ENCODE results near the gene HTR1A. TPM values are rescaled to one million over a fixed set of nuclear protein-coding genes. Genes with fewer than 3 reads are reported as not detected.

HTR1A gene
- total RNA-seq, 2 donors from 2014 or later = not detected

DNA sequence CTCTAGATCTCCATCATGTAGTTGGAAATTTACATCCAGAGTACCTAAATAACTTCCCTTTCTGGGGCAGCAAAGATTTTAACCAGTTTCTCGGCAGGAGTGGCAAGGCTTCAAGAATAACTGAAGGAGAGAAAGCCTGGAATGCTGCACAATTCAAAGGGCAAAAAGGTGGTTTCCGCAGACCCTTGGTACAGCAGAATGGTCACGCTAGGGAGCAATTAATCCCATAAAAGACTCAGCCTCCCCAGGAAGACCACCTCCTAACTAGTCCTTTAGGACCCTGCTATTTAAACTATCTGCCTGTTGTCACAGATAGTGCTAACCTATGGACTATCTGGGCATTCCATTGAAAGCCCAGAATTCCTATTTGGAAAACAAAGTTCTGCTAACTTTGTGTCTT is 3.6 kb downstream of the HTR1A start:
- intact Hi-C loops (cut with DNase I) = loop anchor here (5.0 kb wide), 1 partner anchor 556 kb away; no protein-coding TSS in a partner anchor

DNA sequence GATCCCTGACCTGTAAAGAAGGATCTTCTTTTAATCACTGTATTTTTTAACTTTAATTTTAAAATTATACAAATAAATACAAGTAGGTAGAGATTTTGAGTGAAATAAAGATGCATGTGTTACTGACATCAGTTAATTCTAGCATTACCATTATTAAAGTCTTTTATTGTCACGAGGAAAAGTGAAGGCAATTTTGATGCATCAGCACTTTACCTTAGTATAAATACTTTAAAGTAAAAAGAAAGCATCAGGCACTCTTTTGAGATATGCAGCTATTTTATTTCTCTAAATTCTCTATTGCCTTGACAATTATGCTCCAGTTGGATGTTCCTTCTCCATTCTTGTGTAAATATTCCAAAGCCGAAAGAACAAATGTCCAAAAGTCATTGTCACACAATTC is 4.6 kb downstream of the HTR1A start:
- Histone ChIP-seq H3K4me1 (no peaks in the 10 kb centered on the region), H3K36me3 (no peaks in the 10 kb centered on the region), H3K9me3 (no peaks in the 10 kb centered on the region), H3K27me3 (peaks cover 15% of the 10 kb centered on the region), H3K4me3 (no peak overlapping the region), H3K27ac (no peak overlapping the region), H3K9ac (ENCODE audit: low read depth in 2 of 2, low read length in 2 of 2) (no peak overlapping the region)
- DNase-seq = no peak
- intact Hi-C loops (cut with DNase I) = loop anchor here (5.0 kb wide), 1 partner anchor 555 kb away; no protein-coding TSS in a partner anchor
- TF ChIP-seq, protein P1, sequence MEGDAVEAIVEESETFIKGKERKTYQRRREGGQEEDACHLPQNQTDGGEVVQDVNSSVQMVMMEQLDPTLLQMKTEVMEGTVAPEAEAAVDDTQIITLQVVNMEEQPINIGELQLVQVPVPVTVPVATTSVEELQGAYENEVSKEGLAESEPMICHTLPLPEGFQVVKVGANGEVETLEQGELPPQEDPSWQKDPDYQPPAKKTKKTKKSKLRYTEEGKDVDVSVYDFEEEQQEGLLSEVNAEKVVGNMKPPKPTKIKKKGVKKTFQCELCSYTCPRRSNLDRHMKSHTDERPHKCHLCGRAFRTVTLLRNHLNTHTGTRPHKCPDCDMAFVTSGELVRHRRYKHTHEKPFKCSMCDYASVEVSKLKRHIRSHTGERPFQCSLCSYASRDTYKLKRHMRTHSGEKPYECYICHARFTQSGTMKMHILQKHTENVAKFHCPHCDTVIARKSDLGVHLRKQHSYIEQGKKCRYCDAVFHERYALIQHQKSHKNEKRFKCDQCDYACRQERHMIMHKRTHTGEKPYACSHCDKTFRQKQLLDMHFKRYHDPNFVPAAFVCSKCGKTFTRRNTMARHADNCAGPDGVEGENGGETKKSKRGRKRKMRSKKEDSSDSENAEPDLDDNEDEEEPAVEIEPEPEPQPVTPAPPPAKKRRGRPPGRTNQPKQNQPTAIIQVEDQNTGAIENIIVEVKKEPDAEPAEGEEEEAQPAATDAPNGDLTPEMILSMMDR (IDR thresholded peaks at IDR 0.05) = no peak

More for the DNA sequence above, 3.6 kb downstream of the HTR1A start:
- Histone ChIP-seq H3K9me3 (no peaks in the 10 kb centered on the region), H3K9ac (ENCODE audit: low read depth in 2 of 2, low read length in 2 of 2) (no peak overlapping the region), H3K27ac (no peak overlapping the region), H3K36me3 (no peaks in the 10 kb centered on the region), H3K4me3 (no peak overlapping the region), H3K27me3 (peaks cover 15% of the 10 kb centered on the region), H3K4me1 (no peaks in the 10 kb centered on the region)
- TF ChIP-seq, protein P1 (IDR thresholded peaks at IDR 0.05) = no peak
- DNase-seq = no peak

DNA sequence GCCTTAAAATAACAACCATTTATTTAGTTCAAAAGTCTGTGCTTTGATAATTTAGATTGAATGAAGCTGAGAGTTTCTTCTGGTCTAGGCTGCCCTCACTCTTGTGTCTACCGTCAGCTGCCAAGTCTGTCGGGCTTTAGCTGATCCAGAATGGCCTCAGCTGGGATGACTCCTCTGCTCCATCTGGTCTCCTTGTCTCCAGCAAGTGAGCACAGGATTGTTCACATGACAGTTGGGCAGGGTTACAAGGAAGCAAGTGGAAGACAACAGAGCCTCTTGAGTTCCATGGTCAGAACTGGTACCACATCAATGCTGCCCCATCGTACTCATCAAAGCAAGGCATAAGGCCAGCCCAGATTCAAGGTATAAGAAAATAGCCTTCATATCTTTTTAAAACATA is 9.0 kb downstream of the HTR1A start:
- Histone ChIP-seq H3K36me3 (no peaks in the 10 kb centered on the region), H3K9ac (ENCODE audit: low read depth in 2 of 2, low read length in 2 of 2) (no peak overlapping the region), H3K27ac (no peak overlapping the region), H3K27me3 (peaks cover 3% of the 10 kb centered on the region), H3K4me1 (no peaks in the 10 kb centered on the region), H3K9me3 (no peaks in the 10 kb centered on the region), H3K4me3 (no peak overlapping the region)
- no peak for DNase-seq
- intact Hi-C loops (cut with DNase I) = no loop called here
- TF ChIP-seq, protein P1 (IDR thresholded peaks at IDR 0.05) = no peak

DNA sequence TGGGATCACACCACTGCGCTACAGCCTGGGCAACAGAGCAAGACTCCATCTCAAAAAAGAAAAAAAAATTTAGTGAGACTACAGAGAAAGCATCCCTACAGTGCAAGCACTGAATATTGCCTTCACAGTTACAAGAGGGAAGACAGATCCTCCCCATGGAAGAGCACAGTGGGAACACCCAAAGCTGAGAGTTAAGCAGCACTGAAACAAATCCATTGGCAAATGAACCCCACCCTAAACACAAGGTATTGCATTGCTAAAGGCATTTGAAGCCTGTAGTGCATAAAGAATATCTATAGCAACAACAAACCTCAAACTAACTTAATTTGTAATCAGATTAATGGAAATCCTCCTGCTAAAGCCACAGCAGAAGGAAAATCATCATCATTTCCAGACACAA is 27.1 kb downstream of the HTR1A start:
- Histone ChIP-seq H3K36me3 (no peaks in the 10 kb centered on the region), H3K4me1 (no peaks in the 10 kb centered on the region), H3K4me3 (no peak overlapping the region), H3K27ac (no peak overlapping the region), H3K27me3 (no peaks in the 10 kb centered on the region), H3K9me3 (no peaks in the 10 kb centered on the region), H3K9ac (ENCODE audit: low read depth in 2 of 2, low read length in 2 of 2) (no peak overlapping the region)
- intact Hi-C loops (cut with DNase I) = no loop called here
- TF ChIP-seq, protein P1 (IDR thresholded peaks at IDR 0.05) = no peak
- DNase-seq = no peak

DNA sequence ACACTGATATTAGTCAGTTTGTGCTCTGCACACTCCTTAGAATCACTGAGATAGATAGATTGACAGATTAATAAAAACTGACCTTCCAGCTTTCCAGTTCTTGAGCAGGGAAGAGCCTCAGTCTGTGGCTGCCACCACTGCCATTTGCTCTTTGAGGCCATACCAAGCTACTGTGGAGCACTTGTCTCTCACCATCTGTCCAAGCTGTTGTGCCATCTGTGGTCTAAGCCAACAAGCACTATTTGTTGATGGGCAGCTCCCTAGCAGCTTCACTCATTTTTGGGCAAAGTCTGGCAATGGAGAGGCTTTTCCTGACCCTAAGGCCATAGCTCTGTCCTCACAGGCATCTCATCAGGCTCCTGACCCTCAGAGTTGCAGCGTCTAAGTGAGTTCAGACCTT is 30.4 kb downstream of the HTR1A start:
- no peak overlapping the region for H3K27ac ChIP-seq
- intact Hi-C loops (cut with DNase I) = no loop called here

More for the DNA sequence above, 30.4 kb downstream of the HTR1A start:
- H3K27me3 ChIP-seq = no peaks in the 10 kb centered on the region
- no peaks in the 10 kb centered on the region for H3K9me3 ChIP-seq
- TF ChIP-seq, protein P1 (IDR thresholded peaks at IDR 0.05) = no peak
- H3K9ac ChIP-seq (ENCODE audit: low read depth in 2 of 2, low read length in 2 of 2) = no peak overlapping the region
- no peak for DNase-seq
- no peak overlapping the region for H3K4me3 ChIP-seq
- H3K36me3 ChIP-seq = no peaks in the 10 kb centered on the region
- no peaks in the 10 kb centered on the region for H3K4me1 ChIP-seq
